A549 treated with Hydrocortisone at 1 μM for 4 hours (cell line): ENCODE measurements around the gene RPL7L1. TPM values are rescaled to one million over a fixed set of nuclear protein-coding genes. Genes with fewer than 3 reads are reported as not detected.

Experiments used
- total RNA-seq: library from RNA; stranded (reverse); fragments of 200-300 nt; extraction: Qiagen RNA extraction; gene quantifications from 5 replicates; pipeline ENCODE4 v1.2.3, GENCODE V29; 2022

RPL7L1 gene
- total RNA-seq: 61.3 to 99.1 TPM (median 63.8 TPM) in 5 replicates

GRCh38 chr6:42879372-42880239 lies at the start of gene RPL7L1:
Gene RPL7L1, plus strand, starts transcription at chr6:42879616. Its CDS starts 295 bp downstream, at chr6:42879911.

DNA sequence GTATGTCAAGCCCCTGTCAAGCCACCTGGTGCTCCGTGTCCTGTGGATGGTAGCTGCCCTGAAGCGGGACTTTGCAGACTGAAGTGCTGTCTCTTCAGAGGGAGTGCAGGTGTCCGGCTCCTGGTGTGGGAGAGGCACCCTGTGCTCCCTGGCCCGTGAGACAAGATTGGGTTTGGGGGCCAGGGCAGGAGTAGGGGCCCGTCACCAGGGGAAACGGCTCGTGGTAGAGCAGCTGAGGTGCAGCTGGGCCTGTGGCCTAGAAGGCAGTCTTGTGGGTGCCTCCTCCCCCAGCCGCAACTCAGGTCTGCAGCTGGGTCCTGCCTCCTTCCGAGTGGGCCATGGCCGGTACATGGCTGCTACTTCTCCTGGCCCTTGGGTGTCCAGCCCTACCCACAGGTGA lies 36.3 kb downstream of the RPL7L1 start, which contains the start of gene PTCRA:
Gene PTCRA, plus strand, starts transcription at position 322 of the 400 bp plus-strand sequence. Its CDS starts 17 bp downstream, at position 339.

GRCh38 chr6:42928986-42929820 lies 49.8 kb downstream of the RPL7L1 start, which contains the start of gene CNPY3:
Gene CNPY3, plus strand, starts transcription at chr6:42929480. Its CDS starts 91 bp downstream, at chr6:42929571.

Other genes with a start within 250 kb of the RPL7L1 start
- gene PRPH2, start 157.0 kb upstream of the RPL7L1 start, total RNA-seq: not detected in 5 replicates
- 16.1 to 17.2 TPM (median 16.9 TPM) in 5 replicates for gene TBCC, start 133.5 kb upstream of the RPL7L1 start, total RNA-seq
- gene BICRAL, start 97.6 kb upstream of the RPL7L1 start, total RNA-seq: 2.2 to 3.5 TPM (median 3.1 TPM) in 5 replicates
- gene PTCRA, start 36.4 kb downstream of the RPL7L1 start, total RNA-seq: not detected in 5 replicates
- 36.4 to 43.0 TPM (median 40.4 TPM) in 5 replicates for gene CNPY3, start 49.9 kb downstream of the RPL7L1 start, total RNA-seq
- gene GNMT, start 81.1 kb downstream of the RPL7L1 start, total RNA-seq: 0.13 to 0.31 TPM (median 0.21 TPM) in 3 of 5 replicates, not detected in the others
- 7.8 to 9.7 TPM (median 9.0 TPM) in 5 replicates for gene PEX6, start 99.6 kb downstream of the RPL7L1 start, total RNA-seq
- gene PPP2R5D, start 105.0 kb downstream of the RPL7L1 start, total RNA-seq: 23.1 to 33.3 TPM (median 25.7 TPM) in 5 replicates
- 87.9 to 98.7 TPM (median 90.9 TPM) in 5 replicates for gene MEA1, start 134.3 kb downstream of the RPL7L1 start, total RNA-seq
- gene KLHDC3, start 134.6 kb downstream of the RPL7L1 start, total RNA-seq: 27.1 to 27.9 TPM (median 27.6 TPM) in 5 replicates
- gene RRP36, start 142.0 kb downstream of the RPL7L1 start, total RNA-seq: 65.6 to 79.1 TPM (median 68.6 TPM) in 5 replicates
- gene CUL7, start 174.2 kb downstream of the RPL7L1 start, total RNA-seq: 6.5 to 8.8 TPM (median 7.8 TPM) in 5 replicates
- 52.9 to 63.2 TPM (median 55.8 TPM) in 5 replicates for gene MRPL2, start 179.8 kb downstream of the RPL7L1 start, total RNA-seq
- 6.3 to 8.2 TPM (median 6.7 TPM) in 5 replicates for gene KLC4, start 180.0 kb downstream of the RPL7L1 start, total RNA-seq
- 3.9 to 5.1 TPM (median 4.6 TPM) in 5 replicates for gene PTK7, start 196.7 kb downstream of the RPL7L1 start, total RNA-seq